Measurements from ENCODE around the gene TEX264.

DNA sequence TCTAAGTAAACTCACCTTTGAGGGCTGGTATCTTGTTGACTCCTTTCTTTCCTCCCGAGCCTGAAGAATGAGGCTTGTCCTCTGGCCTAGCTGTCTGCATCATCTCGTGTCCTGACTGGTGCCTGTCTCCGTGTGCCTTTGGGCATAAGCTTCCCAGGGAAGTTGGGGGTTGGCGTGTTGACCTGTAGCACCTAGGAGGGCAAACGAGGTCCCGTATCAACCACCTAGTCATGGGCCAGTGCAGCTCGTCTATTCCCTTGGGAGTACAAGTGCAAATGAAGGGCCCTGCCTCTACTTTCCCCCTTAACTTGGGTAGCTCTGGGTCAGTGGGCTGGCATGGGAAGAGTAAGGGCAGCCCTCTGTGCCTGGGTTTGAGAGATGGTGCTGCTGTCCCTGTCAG lies 8.7 kb downstream of the TEX264 start:
- TF ChIP-seq, protein P1, sequence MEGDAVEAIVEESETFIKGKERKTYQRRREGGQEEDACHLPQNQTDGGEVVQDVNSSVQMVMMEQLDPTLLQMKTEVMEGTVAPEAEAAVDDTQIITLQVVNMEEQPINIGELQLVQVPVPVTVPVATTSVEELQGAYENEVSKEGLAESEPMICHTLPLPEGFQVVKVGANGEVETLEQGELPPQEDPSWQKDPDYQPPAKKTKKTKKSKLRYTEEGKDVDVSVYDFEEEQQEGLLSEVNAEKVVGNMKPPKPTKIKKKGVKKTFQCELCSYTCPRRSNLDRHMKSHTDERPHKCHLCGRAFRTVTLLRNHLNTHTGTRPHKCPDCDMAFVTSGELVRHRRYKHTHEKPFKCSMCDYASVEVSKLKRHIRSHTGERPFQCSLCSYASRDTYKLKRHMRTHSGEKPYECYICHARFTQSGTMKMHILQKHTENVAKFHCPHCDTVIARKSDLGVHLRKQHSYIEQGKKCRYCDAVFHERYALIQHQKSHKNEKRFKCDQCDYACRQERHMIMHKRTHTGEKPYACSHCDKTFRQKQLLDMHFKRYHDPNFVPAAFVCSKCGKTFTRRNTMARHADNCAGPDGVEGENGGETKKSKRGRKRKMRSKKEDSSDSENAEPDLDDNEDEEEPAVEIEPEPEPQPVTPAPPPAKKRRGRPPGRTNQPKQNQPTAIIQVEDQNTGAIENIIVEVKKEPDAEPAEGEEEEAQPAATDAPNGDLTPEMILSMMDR (optimal IDR thresholded peaks at IDR 0.05 in 1 of 3, IDR thresholded peaks at IDR 0.05 in 1 of 3, conservative IDR thresholded peaks at IDR 0.05 in 1 of 3; ENCODE audit: extremely low read depth in 1 of 3, insufficient read depth in 2 of 3, low read length in 3 of 3): no peak
- TF ChIP-seq EZH2 (IDR thresholded peaks at IDR 0.05; ENCODE audit: low read length): no peak

Measured in keratinocyte (primary cell).